HG03442 (cell line): ENCODE results near the gene SERPINA6.
A peak's percentile ranks its signal among the peaks of the same experiment; 100 is the strongest.
"Not testable (repeated sequence)": the region's sequence is repeated elsewhere in the genome, so short reads cannot be mapped to it uniquely, and the experiment has no call there.

Source experiments
- ATAC-seq: cut with Tn5 transposase; IDR thresholded peaks from one replicate; pipeline ENCODE4 v1.9.1; 2021; ENCODE audit warnings: mild to moderate bottlenecking, moderate library complexity; ENCODE audit not compliant: unreplicated experiment

Gene SERPINA6

DNA sequence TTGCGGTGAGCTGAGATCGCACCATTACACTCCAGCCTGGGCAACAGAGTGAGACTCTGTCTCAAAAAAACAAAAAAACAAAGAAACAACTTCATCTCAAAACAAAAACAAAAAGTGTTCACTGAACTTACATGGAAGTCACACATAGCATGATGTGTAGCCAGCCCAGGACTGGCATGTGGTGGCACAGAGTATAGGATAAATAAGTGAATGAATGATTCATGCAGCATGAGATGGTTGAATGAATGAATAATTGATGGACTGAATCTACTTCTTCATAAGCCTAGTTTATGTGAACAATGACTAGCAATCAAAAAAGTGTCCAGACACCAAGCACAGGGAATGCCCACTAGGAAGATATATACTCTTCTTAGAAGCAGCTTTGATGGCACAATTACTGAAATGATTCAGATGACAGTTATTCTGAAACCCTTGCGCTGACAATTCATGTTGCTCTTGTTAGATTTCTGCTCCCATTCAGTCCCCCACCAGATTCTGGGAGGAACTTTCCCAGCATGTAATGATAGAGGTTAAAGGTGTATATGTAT is 31.6 kb upstream of the SERPINA6 start:
- no peak for ATAC-seq

DNA sequence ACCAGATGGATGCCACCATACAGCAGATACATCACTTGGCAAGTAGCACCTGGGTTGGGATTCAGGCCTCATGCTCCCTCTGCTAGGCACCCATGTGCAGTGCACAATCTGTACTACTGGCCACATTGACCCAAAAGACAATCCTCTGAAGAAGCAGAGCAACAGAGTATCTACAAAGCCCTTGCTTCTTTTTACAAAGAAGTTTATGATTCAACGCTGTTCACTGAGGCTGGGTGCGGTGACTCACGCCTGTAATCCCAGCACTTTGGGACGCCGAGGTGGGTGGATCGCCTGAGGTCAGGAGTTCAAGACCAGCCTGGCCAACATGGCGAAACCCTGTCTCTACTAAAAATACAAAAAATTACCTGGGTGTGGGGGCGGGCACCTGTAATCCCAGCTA is 31.1 kb upstream of the SERPINA6 start:
- not testable (repeated sequence) for ATAC-seq

DNA sequence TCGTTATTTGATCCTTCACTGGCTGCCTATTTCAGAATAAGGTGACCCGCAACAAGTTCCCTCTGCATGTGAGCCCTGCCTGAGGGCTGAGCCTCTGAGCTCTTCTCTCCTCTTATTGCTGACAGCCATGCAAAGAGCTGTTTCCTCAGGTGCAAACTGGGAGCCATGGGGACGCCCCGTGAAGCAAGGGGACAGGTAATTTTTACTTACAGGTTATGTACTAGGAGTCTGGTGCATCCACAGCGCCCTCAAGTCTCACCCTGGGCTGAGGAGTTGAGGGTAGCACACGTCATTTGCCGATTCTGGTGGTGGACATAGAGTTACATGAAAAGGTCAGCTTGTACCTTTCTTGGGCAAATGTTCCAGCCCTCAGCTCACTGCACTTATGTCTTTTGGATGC is 26.1 kb upstream of the SERPINA6 start:
- ATAC-seq, result no peak

DNA sequence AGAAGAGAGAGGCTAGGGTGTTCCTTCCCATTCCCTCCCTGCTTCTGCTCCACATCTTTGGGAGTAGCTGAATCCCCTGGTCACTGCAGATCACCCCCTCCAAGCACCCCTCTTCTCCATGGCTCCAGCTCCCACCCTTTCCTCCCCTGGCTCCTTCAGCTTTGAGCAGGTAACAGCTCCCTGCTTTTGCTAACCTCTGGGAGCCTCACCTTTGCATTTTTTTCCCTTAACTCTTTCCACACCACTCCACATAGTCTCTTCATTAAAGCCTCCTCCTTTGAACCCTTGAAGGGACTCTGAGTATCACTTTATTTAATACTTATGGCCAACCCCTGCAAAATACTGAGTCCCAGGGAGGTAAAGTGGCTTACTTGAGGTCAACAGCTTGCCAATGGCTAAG is 25.7 kb upstream of the SERPINA6 start:
- ATAC-seq, result no peak

DNA sequence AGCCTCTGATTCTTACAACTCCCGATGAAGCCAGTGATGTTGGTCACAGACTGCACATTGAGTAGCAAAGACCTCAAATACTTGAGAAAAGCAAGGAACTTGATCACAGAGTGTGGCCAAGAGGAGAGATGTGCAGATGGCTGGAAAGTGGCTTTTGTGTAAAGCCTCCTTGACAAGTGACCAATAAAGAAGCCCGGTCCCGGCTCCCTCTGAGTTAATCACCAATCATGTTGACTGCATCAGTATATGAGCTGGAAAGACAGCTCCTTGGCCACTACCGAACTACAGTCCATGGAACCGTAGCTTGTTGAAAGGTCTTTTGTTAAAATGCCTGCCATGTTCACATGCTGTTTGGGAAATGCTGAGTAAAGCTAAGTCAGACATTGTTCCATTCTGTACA is 23.7 kb upstream of the SERPINA6 start:
- ATAC-seq, result no peak

DNA sequence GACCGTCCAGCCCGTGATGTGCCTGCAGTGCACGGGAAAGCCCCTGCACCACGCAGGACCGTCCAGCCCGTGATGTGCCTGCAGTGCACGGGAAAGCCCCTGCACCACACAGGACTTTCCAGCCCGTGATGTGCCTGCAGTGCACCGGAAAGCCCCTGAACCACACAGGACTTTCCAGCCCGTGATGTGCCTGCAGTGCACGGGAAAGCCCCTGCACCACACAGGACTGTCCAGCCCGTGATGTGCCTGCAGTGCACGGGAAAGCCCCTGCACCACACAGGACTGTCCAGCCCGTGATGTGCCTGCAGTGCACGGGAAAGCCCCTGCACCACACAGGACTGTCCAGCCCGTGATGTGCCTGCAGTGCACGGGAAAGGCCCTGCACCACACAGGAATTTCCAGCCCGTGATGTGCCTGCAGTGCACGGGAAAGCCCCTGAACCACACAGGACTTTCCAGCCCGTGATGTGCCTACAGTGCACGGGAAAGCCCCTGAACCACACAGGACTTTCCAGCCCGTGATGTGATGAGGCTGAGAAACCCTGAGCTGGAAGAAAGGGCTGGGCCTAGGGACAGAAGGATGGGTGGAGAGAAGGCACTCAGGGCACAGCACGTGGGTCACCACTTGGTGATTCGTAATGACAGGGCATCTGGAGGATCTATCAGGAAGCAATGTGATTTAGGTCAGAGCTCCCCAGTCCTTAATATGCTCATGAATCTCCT is 23.1 kb upstream of the SERPINA6 start:
- peak; percentile 68 for ATAC-seq

DNA sequence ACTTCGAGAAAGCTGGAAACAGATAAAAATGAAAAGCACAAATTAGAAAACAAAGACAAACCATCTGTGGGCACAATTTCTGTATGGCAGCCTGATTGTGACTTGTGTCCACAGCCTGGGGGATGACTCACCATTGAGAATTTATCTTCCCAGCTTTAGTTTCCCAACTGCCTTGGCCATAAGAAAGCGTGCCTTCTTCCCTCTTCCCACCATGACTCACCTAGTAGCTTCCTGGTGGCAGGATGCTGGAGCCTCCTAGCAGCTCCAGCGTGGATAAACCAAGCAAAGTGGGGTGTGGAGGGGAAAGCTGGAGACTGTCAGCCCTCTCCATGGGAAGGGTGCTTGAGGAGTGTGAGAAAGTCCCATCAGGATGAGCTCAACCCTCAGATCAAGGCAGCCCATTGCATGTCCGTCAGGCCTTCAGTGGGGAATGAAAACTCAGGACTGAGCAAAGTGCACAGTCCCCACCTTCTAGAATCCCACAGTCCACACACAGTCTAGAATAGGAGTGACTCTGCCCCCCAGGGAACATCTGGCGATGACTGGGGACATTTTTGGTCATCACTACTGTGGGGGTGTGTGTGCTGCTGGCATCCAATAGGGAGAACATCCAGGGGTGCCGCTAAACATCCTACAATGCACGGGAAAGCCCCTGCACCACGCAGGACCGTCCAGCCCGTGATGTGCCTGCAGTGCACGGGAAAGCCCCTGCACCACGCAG is 22.4 kb upstream of the SERPINA6 start:
- no peak for ATAC-seq

DNA sequence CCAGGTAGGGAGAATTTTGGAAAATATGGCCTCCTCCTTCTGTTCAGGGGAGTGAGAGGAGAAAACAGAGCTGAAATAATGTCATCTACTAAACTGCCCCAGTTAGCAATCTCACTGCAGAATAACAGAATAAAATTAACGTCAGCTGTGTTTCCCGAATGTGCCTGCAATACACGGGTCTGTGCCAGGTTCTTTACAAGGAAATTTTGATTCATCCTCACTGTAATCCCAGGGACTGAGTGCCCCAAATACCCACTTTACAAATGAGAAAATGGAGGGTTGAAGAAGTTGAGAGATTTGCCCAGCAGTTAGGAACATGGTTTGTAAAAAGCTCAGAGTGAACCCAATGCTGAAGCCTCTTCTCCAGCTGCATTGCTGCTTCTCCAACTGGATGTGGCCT is 21.3 kb upstream of the SERPINA6 start:
- no peak for ATAC-seq

DNA sequence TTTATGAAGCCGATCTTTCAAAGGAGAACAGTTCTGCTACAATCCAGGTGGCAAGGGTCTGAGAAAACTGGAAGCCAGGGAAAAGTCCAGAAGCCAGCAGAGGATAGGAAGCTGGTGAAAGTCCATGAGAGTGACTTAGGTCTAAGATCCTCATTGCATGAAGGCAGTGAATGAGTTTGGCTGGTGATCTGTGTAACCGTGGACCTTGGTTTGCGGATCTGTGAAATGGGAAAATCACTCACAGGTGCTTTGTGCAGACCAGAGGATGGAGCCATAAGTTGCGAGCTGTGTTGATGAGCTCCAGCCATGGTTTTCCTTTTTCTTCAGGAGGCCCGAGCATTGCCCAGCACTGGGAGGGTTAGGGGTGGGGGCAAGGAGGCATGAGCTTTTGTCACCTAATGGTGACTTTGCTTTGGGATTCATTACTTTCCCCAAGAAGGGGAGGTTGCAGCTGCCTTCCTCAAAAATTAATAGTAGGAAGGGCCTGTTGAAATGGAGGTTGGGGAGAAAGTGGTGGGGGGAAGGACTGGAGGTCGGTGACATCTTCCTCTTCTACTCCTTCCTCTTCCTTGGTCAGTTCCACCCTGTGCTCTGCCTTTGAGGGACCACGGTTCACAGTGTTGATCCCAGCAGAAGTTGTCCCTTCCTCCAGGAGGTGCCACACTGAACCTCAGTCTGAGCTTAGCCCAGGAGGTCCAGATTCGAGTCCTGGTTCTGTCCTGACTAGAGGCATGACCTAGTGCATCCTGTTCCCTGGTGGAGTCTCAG is 20.3 kb upstream of the SERPINA6 start:
- no peak for ATAC-seq

DNA sequence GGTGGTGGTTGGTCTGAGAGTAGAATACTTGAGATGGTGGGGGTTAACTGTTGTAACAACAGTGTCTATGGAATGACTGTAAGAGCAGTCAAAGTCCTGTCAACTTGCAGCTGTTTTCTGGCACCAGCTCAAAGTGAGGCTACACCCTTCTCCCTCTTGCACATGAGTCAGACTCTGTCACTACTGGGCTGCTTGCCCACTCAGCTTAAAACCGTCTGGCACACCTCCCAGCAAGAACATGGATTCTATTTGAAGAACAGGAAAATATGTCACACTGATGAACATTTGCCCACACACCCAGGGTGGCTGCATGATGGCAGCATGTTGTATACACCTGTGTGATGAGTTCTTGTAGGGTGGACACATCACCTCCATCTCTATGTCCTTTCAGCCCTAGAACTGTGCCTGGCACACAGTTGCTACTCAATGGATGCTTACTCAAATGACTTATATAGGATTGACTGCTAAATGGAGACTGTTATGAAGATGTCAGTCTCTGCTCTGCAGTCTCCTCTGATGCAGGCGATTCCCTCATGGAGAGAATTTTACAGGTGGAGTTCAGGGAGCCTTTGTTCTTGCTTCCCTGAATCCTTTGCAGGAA is 19.3 kb upstream of the SERPINA6 start:
- ATAC-seq, result no peak

DNA sequence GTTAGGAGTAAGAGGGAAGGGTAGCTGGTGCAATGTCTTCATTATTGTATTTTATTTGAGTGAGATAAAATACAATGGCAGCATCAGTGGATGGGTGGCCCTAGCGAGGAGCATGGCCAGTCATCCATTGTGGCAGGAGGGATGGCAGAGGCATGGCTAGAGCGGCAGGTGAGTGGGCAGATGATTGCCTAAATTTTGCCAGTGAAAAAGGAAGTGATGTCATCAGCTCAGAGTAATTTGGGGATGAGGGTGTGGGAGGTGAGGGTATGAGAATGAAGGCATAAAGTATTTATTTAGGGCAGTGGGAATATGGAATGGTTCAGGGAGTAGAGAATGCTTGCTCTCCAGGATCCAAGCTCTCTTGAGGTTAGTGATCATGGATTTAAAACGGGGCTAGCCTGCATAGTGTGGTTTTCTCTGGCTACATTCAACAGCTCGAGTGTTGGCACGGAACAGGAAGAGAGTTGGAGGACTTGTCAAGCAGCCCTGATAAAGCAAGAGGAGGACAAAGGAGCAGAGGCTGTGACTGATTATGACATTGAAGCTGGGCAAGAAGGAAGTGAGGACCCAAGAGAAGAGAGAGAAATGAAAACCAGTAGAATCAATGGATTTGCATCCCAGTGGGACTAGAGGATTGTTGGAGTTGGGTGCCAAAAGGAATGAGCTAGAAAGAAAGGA is 18.7 kb upstream of the SERPINA6 start:
- ATAC-seq, result no peak

DNA sequence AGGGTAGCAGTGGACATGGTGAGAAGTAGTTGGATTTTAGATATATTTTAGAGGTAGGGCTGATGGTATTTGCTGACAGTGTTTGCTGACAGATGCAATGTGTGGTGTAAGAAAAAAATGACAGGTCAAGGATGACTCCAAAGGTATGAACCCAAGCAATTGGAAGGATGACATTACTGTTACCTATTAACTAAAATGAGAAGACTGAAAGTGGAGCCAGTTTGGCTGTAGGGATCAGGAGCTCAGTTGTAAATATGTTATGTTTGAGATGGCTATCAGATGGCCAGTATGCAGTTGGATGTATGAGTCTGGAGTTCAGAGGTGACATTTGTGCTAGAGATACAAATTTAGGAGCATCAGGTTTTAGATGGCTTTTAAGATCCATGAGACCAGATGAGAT is 17.4 kb upstream of the SERPINA6 start:
- ATAC-seq, result no peak

DNA sequence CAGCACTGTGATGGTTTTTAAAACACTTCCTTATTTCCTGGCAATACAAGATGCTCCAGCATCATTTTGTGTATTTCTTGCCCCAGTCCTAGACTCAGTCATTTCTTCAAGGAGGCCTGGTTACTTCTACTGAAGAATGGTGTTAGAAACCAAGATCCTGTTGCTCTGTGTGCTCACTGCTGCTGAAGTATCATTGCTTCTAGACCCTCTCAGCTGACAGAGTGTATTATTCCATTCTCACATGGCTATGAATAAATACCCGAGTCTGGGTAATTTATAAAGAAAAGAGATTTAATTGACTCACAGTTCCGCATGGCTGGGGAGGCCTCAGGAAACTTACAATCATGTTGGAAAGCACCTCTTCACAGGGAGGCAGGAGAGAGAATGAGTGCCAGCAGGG is 14.9 kb upstream of the SERPINA6 start:
- no peak for ATAC-seq

DNA sequence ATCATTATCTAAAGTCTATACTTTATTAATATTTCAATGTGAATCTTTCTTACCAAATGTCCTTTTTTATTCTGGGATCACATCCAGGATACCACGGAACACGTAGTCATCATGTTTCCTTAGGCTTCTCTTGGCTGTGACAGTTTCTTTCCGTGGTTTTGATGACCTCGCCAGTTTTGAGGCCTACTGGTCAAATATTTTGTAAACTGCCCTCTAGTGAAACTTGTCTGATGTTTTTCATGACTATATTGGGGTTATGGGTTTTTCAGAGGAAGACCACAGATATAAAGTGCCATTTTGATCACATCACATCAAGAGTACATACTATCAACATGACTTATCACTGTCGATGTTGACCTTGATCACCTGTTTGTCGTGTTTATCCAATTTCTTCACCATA is 14.1 kb upstream of the SERPINA6 start:
- ATAC-seq, result no peak

DNA sequence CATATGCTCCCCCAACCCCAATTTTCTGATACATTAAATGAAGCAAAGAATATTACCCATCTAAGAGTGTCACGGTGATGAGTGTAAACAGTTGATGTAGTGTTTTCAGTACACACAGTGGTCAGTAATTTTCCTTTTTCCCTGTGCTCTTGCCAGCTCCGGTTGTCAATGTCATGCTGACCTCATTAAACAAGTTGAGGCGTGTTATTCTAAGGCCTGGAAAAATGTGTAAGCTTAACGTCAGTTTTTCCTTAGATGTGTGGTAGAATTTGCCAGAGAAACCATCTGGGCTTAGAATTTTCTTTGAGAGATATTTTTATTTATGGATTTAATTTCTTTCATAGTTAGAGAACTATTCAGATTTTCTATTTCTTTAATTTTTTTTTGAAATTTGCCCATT is 11.7 kb upstream of the SERPINA6 start:
- no peak for ATAC-seq

DNA sequence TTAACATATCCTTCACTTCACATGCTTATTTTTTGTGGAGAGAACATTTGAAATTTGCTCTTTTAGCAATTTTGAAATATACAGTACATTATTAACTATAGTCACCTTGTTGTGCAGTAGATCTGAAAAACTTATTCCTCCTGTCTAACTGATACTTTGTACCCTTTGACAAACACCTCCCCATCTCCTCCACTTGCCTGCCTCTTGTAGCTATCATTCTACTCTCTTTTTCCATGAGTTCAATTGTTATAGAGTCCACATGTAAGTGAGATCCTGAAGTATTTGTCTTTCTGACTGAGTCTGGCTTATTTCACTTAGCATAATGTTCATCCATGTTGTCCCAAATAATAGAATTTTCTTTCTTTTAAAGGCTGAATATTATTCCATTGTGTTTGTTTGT is 9.5 kb upstream of the SERPINA6 start:
- no peak for ATAC-seq

DNA sequence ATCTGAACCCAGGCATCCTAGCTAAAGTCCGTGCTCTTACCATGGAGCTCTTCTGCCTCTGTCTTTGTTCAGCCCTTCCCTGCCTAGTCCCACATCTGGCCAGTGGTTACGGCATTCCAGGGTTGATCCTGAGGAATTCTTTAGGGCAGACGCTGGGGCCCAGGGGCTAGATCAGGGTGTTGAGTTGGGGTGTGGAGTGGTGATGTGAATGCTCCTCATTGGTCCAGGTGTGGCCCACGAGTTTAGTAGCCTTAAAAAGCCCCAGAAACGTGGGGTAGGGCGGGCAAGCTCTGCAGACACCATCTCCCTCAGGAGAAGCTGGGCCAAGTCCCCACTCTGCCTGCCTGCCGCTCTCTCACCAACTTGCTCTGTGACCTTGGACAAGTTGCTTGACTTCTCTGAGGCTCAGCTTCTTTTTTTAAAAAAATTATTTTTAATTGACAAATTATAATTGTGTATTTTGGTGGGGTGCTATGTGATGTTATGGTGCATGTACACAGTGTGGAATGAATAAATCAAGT is 9.0 kb upstream of the SERPINA6 start:
- ATAC-seq, result no peak

DNA sequence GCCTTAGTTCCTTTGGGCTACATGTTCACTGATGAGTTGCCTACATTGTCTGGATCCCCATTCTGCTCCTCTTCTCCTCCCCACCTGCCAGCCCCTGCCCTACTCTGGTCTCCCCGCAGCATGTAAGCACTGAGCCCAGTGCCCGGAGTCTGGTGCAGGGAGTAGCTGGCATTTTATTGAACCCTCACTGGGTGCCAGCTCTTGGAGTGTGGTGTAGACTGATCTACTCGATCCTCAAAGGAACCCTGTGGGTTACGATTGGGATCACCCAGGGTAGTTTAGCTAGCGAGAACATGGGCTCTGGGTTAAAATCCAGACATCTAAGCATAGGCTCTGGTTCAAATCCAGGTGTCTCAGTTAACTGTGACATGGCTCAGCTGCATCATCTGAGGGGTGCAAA is 8.3 kb upstream of the SERPINA6 start:
- no peak for ATAC-seq

DNA sequence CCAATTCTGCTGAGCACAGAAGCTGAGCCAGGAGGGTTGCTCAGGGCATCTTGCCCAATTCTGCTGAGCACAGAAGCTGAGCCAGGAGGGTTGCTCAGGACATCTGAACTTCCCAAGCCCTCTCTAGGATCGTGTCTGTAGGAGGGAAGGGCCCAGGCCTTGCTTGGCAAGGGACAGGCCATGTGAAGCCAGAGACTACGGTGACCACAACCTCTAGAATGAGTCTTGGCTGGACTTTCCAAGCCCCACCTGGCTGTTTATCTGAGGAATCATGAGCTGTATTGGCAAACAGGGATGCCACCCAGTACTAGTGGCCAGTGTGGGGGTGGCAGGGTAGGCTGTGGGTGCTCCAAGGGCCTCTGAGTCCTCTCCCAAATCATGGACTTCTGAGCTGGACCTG is 7.7 kb upstream of the SERPINA6 start:
- ATAC-seq, result no peak

DNA sequence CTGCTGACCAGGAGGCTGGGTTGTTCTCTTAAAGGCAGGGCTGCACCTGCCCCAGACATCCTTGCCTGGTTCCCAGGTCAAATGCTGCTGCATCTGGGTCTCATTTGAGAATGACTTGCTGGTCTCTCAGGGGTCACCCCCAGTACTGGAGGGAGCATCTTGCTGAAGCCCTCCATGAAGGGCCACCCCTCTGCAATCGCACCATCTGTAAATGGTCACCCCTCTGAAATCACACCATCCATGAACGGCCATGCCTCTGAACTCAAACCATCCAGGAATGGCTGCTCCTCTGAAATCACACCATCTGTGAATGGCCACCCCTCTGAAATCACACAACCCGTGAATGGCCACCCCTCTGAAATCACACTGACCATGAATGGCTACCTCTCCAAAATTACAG is 7.3 kb upstream of the SERPINA6 start:
- ATAC-seq, result no peak

DNA sequence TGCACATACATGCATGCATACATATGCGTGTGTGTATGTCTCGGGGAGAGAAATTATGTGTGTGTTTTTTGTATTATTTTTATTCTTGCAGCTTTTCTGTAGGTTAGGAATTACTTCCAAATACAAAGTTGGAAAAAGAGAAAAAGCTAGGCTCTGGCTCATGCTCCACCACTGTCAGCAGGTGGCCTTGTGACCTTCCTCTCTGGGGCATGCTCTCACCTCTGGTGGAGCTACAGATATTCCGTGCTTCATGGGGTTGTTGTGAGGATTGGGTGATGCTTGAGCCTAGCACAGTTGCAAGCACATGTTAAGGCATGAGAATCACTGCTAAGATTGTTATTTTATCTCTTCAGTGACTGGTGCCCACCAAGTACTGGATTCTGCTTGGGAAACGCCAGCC is 6.7 kb upstream of the SERPINA6 start:
- no peak for ATAC-seq
